Amniotic epithelial cell (primary cell): Measurements from ENCODE around the gene RIMKLA.
A peak's percentile ranks its signal among the peaks of the same experiment; 100 is the strongest.

Experiments used
- DNase-seq: peaks from one replicate; pipeline ENCODE4 v3.0.0-alpha.2; 2010; ENCODE audit warnings: low read depth

Gene RIMKLA

DNA sequence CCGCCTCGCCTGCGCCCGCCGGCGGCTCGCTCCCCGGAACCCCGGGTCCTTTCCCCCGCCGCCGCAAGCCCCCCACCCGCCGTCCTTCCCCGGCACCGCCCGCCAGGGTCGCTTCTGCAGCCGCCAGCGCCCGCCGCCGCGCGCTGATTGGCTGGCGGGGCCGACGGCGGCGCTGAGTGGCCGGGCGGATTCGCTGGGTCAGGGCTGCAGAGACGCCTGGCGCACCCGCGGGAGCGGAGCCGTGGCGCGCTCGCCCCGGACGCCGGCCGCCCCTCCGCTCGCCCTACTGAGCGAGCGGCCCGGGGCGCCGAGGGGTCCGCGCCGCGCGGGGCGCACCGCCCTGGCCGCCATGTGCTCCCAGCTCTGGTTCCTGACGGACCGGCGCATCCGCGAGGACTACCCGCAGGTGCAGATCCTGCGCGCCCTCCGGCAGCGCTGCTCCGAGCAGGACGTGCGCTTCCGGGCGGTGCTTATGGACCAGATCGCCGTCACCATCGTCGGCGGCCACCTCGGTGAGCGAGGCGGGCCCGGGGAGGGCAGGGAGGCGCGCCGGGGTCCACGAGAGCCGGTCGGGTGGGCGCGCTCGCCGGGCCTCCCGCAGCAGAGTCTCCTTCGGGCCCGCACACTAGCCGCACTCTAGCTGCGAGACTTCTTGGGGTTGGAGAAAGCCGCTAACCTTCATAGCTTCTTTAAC lies at the start of gene RIMKLA:
RIMKLA (plus strand) TSS at position 207 of the 694 bp plus-strand sequence; CDS start at position 350, 143 bp downstream.
- peak; percentile 1 for DNase-seq

DNA sequence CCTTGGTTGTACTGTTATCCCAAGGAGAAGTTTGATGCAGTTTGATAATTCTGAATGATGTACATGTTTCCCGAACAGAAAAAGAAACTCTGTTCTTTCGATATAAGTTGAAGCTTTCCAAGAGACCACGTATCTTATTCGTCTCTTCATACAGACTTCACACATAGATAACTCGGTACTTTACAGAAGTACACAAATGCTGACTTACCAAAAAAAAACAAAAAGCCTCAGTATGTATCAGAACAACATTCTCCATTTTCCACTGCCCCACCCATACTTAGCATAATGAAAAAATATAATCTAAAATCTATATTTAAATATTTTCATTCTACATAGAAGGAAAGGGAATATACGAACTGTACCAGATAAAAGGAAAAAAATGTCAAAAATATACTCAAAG lies 47.7 kb upstream of the RIMKLA start:
- no peak for DNase-seq

GRCh38 chr1:42333662-42334239 lies 46.8 kb upstream of the RIMKLA start:
- DNase-seq = no peak

GRCh38 chr1:42334240-42335049 lies 46.1 kb upstream of the RIMKLA start:
- DNase-seq = no peak

GRCh38 chr1:42335050-42335808 lies 45.4 kb upstream of the RIMKLA start, which contains the start of gene FOXJ3:
TSS of gene FOXJ3 (minus strand) at chr1:42335235. CDS start at chr1:42311093, 24,142 bp downstream.
- peak; percentile 90 for DNase-seq

- DNase-seq = peak; percentile 75
Measured at GRCh38 chr1:42335809-42336518, 44.6 kb upstream of the RIMKLA start.

- no peak for DNase-seq
Measured at GRCh38 chr1:42336978-42337377, 43.6 kb upstream of the RIMKLA start.

DNA sequence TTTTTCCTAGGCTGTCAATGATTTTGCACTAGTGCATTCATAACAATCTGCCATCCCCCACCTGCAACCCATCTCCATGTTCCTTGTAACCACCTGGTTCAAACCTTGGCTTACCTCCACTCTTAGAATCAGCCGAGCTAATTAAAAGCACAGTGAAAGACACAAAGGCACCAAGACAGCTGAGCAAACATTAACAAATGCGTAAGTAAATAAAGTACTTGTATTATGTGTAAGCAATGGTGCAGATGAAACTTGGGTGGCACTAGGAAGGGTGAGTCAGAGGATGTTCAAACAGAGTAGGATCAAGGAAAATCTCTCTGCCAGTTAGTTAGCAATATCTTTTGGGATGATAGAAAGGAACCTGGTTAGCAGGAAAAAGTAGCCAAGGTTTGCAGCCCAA lies 40.5 kb upstream of the RIMKLA start:
- no peak for DNase-seq

- DNase-seq = no peak
Measured at GRCh38 chr1:42340901-42341300, 39.7 kb upstream of the RIMKLA start.

- no peak for DNase-seq
Measured at GRCh38 chr1:42343049-42343448, 37.5 kb upstream of the RIMKLA start.

DNA sequence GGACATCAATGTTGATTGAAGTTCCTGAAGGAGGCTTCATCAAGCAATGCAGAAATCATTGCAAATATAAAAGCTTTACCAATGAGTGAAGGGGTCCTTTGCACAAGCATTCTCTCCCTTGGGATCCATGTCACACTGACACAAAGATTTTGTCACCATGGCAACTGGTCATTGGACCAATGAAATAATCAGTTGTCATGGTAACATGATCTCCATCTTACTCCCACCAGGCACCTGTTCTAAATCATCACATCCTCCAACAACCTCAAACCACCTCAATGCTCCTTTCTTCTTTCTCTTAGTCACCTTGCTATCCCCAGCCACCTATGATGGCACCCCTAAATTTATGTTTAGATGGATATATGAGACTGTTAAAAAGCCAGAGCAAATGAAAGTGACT lies 32.1 kb upstream of the RIMKLA start:
- no peak for DNase-seq

DNA sequence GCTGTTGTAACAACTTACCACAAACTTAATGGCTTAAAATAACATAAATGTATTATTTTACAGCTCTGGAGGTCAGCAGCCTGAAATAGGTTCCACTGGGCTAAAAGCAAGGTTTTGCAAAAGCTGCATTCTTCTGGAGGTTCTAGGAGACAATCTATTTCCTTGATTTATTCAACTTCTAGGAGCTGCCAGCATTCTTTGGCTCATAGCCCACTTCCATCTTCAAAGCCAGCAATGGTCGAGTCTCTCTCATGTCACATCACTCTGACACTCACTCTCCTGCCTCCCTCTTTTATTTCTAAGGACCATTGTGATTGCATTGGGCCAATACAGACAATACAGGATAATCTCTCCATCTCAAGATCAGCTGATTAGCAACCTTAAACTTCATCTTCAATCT lies 30.5 kb upstream of the RIMKLA start:
- DNase-seq = no peak

- DNase-seq = no peak
Measured at GRCh38 chr1:42358791-42359190, 21.8 kb upstream of the RIMKLA start.

DNA sequence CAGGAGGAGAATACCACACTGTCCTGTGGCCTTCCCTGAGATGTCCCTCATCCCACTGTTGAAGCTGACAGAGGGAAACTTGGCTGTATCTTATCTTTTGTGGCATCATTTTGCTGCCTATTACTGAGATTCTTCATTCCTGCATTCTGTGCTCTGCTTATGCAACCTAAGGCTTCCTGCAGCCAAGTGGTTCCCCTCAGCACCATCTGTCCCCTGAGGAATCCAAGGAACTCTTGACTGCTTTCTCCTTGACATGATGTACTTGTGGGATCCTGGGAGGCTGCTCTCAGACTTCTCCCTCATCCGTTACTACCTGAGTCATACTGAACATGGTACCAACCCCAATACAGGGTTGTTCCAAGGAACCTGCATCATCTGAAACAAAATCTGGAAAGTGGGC lies 21.1 kb upstream of the RIMKLA start:
- DNase-seq = peak; percentile 32

- no peak for DNase-seq
Measured at GRCh38 chr1:42364089-42364488, 16.5 kb upstream of the RIMKLA start.

DNA sequence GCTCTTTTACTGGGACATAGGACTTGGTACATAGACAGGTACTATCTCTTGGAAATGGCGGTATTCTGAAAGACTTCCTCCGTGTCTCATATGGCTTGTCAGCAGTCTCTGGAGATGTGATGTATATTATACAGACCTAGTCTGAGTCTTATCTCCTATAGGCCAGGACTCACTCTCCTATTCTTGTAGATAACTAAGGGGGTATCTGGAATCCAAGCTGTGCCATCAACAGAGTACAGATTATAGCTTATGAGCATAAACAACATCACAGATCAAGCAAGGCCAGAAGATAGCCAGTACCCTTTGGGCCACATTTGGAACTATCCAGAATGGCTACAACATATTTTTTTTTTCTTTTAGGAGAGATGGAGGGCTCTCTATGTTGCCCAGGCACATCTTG lies 16.1 kb upstream of the RIMKLA start:
- no peak for DNase-seq

GRCh38 chr1:42365118-42365517 lies 15.5 kb upstream of the RIMKLA start:
- DNase-seq = no peak

DNA sequence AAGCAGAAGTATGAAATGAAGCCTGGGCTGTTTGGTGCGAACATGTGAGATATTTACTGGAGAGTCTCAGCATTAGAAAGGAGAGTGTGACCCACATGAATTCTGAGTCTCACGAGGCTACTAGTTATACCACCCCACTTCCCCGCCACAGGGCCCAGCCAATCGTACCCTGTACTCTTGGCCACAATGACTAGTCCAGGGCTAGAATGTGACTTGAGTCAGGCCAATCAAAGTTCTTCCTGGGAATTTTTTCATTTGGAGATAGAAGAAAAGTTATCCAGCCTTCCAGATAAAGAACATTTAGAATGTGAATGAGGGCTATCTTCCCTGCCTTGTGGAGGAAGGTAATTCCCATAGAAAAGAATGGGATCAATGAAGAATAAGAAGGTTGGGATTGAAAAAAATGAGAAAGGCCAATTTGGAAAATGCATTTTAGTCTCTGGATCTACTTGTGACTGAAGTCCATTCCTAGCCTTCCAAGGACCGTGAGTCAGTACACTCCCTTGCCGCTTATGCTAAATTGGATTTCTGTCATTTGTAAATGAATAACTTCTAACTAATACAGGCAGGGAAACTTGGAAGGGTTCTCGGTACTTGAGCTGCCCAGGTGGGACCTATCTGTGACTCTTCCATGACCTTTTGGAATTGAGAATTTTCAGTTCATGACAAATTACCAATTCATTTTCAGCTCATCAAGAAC lies 12.3 kb upstream of the RIMKLA start:
- DNase-seq = no peak

DNA sequence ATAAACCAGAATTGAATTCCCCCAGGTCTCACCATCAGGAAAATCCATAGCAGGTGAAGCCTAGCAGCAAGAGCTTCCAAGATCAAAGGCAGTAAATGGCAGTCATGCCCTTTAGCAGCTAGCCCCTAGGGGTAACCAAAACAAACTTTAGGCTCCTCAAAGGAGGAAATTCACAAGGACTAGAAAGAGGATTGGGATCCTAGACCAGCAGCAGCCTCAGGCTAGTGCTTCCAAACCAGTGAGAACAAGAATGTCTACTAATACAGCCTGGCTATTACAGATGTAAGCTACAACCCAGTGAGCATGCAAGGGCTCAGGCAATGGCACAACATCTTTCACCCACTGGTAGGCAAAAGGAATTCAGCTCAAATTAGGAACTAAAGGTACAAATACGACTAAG lies 11.1 kb upstream of the RIMKLA start:
- no peak for DNase-seq

GRCh38 chr1:42370876-42371549 lies 9.6 kb upstream of the RIMKLA start:
- DNase-seq = no peak
